GM18517 (cell line): ENCODE data around the gene DNAJC2.

Experiments
- ATAC-seq: cut with Tn5 transposase; IDR thresholded peaks from one replicate; pipeline ENCODE4 v1.9.1; 2021; ENCODE audit warnings: mild to moderate bottlenecking, moderate library complexity; ENCODE audit not compliant: unreplicated experiment

Gene DNAJC2, protein sequence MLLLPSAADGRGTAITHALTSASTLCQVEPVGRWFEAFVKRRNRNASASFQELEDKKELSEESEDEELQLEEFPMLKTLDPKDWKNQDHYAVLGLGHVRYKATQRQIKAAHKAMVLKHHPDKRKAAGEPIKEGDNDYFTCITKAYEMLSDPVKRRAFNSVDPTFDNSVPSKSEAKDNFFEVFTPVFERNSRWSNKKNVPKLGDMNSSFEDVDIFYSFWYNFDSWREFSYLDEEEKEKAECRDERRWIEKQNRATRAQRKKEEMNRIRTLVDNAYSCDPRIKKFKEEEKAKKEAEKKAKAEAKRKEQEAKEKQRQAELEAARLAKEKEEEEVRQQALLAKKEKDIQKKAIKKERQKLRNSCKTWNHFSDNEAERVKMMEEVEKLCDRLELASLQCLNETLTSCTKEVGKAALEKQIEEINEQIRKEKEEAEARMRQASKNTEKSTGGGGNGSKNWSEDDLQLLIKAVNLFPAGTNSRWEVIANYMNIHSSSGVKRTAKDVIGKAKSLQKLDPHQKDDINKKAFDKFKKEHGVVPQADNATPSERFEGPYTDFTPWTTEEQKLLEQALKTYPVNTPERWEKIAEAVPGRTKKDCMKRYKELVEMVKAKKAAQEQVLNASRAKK

GRCh38 chr7:103344453-103345149 lies at the start of gene DNAJC2:
Gene DNAJC2, minus strand, starts transcription at chr7:103344767. Its CDS starts 145 bp downstream, at chr7:103344622.
- peak; percentile 61 for ATAC-seq

GRCh38 chr7:103391976-103392375 lies 47.4 kb upstream of the DNAJC2 start:
- no peak for ATAC-seq

GRCh38 chr7:103391150-103391549 lies 46.6 kb upstream of the DNAJC2 start:
- ATAC-seq: no peak

DNA sequence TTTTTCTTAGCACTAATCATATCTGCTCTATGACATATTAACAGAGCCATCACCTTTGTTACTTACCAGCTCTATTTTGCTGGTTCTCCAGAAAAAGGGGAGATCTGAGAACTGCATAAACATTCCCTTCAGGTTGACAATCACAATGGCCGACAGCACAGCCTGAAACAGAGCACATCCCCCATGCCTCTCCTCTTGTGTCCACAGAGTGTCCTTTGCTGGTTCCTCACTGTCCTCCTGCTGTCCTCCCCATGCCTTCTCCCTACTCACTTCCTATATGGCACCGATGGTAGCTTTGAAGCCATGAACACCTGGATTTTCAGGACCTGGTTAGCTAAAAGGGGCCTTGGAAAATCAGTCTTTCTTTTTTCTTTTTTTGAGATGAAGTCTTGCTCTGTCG lies 44.7 kb upstream of the DNAJC2 start:
- no peak for ATAC-seq

- ATAC-seq: no peak
Measured at GRCh38 chr7:103388469-103389140, 44.0 kb upstream of the DNAJC2 start.

DNA sequence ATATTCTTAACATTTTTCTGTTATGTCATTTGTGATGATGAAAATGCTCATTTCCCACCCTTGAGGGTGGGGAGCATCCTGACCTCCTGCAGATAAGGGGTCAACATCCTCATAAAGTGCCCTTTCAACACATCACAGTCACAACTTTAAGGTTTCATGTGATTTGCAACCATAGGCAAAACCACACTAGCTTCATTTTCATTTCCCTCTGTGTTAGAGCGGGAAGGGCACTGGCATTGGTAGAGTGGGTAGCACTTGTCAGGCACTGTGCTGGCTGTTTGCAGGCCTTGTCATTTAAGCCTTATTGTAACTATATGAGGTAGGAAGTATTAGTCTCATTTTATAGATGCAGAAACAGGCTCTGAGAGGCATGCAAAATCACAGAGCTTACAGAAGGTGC lies 42.7 kb upstream of the DNAJC2 start:
- ATAC-seq: no peak

DNA sequence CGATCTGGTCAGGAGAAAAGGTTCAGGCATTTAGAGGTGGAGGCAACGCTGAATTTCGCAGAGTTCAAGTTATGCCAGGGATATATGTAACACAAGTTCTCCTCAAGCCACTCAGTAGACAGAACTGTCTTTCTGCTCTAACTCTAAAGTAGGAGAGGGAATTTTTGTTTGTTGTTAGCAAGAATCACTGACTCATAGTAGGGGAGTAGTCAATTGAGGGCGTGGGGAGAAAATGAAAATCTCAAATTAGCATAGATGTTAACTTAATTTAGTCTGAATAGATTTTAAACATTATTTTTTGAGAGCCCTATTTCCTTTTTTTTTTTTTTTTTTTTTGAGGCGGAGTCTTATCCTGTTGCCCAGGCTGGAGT lies 37.5 kb upstream of the DNAJC2 start:
- ATAC-seq: no peak

DNA sequence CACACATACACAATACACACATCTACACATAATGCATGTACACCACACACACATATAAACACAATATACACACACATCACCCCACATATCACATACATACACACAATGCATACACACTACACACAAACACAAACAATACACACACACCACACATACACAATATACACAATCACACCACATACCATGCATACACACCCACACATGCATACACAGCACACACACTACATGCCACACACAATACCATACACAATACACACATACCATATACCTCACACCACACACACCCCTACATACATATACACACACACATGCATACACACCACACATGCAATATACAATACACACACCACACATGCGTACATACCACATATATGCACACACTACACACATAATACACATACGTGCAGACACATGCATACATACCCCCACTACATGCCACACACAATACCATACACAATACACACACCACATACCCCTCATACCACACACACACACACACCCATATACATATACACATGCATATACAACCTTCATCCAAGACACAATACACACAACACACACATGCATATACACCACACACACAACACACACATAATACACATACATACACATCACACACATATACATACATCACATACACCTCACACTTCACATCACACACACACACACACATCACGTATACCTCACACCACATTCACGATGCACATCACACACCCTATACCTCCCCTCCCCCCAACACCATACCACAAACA lies 36.9 kb upstream of the DNAJC2 start:
- no peak for ATAC-seq

DNA sequence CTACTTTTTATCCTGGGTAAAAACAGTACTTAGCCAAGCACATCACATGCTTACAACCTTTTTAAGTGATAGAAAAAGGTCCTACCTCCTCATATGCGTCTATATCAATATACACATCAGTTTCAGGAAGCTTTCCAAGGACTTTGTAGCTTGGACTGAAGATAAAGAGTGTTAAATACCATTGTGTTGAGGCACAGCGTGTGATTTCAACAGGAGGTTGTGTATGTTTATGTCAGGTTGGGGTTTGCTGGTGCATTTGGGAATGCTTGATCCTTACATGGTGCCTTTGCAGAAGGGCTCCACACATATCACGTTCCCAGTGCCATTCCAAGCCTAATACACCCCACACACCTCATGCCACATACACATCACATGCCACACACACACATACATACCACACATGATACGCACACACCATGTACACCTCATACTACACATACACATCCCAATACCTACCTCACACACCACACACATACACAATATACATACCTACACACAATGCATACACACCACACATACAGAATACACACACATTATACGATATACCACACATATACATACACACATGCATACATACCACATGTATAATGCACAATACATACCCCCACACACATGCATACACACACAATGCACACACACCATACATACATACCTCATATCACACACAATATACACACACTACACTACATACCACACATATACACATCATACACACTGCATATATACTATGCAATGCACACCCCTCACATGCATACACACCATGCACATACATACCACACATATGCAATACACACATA lies 36.0 kb upstream of the DNAJC2 start:
- ATAC-seq: no peak

DNA sequence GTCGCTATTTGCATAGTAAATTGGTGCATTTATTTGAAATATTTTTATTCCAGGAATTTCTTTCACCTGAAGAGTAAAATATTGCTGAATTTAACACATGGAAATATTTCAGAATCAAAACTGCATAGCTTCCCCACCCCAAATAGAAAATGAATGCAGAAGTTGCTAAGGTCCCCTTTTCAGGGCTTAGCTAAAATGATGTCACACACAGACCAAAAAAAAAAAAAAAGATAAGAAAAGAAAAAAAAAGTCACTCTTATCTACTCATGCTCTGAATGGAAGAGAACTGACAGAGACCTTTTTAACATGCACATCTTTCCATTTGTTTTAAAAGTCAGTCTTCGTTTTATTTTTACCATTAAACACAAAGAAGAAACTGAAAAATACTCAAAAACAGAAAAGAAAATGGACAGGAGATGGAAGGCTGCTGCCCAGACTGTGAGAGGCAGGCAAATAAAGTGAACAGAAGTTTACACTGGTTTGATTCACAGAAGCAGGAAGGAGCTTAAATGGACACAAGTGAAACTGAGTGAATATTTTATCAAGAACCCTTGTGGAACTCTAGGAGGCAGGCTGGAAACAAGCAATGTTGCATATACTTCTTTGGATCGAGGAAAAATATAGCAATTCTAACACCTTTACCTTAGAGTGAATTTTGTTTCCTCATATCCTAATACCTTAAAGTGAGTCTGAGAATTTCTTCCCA lies 34.9 kb upstream of the DNAJC2 start:
- no peak for ATAC-seq

DNA sequence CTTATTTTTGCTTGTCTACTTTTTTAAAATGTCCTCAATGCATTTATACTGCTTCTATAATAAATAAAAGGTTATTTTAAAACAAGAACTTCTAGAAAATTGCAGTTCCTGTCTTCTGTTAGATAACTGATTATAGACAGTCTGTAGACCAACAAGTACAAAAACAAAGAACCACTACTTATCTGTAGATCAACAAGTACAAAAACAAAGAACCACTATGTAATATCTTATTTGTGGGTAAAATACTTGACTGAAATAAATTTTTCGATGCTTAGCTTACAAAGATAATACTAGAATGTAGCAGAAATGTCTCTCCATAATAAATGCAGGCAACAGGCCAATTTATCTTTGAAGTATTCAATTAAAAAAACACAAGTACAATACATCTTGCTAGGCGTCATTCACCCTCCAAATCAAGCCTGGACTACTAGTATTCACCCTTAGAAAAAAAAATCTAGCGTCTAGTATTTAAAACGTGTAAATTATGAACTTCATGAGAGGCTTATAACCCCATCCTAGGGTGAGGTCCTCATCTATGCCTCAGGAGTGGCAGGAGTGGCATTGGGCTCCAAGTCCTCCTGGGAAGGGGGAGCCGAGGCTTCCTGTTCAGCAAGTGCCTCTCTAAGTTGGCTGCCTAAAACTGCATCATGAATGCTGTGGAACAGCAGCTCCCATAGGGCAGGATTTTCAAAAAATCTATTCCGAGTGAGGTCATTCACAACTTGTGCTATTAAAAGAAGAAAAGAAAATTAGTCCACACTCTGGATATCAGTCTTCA lies 29.5 kb upstream of the DNAJC2 start:
- no peak for ATAC-seq

DNA sequence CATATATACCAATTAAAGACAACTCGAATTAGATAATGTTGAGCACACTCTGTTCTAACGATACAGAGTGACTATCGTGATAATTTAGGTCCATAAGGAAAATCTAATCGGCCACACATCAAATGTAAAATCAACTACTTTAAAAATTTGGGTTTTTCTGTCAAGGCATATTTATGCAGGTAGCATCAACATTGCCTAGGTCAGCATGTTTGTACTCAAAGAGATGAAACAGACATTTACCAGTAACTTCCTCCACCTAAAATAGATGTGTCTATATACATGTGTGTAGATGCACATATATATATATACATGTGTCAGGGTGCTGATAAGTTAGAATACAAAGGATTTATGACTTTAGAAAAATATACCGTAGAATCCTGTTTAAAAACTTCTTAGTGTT lies 24.9 kb upstream of the DNAJC2 start:
- no peak for ATAC-seq

- ATAC-seq: no peak
Measured at GRCh38 chr7:103349805-103350204, 5.2 kb upstream of the DNAJC2 start.

- no peak for ATAC-seq
Measured at GRCh38 chr7:103348959-103349358, 4.4 kb upstream of the DNAJC2 start.

DNA sequence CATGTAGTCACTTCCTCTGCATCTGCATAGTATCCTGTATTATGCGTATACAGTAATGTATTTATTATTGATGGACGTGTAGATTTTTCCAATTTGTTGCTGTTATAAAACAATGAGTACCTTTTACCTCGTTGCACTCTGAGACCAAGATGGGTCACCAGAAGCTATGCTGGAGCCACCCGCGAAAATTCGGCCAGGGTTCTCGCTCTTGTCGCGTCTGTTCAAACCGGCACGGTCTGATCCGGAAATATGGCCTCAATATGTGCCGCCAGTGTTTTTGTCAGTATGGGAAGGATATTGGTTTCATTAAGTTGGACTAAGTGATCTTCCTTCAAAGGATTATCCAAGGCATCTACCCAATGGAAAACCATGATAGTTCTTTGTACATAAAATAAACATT lies 3.9 kb upstream of the DNAJC2 start:
- peak; percentile 1 for ATAC-seq

DNA sequence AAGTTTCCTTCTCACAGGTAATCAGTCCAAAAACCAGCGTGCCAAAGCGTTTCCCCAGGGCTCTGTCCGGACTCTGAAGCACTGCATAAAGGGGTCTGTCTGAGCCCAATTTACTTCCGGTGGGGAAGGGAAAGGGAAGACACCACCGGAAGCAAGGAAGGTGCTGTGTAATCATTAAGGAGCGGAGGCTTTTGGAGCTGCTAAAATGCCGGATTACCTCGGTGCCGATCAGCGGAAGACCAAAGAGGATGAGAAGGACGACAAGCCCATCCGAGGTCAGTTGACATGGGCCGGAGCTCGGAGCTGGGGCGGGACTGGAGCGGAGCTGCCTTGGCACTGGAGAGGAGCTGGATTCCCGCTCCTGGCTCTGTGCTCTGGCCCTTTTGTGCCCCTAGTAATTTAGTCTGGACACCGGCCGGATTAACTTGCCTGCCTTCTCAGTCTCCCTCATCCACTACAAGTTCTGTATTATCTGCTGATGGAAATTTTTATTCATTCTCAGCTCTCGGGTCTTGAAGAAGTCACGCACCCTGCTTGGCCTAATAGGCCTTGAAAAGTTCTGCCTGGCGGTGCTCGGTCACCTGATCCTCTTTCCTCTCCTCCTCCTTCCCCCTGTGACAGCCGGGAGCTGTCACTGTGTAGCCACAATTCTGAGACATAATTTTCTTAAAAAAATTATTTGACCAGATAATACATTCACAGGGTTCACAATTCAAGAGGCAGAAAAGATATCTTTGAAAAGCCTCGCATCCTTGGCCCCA lies 3.1 kb upstream of the DNAJC2 start, which contains the start of gene PSMC2:
PSMC2 (plus strand) TSS at position 137 of the 761 bp plus-strand sequence; CDS start at position 206, 69 bp downstream.
- ATAC-seq: peak; percentile 72

- no peak for ATAC-seq
Measured at GRCh38 chr7:103346396-103346795, 1.8 kb upstream of the DNAJC2 start.
